ENCODE measurements around the gene IHH.

The IHH gene

DNA sequence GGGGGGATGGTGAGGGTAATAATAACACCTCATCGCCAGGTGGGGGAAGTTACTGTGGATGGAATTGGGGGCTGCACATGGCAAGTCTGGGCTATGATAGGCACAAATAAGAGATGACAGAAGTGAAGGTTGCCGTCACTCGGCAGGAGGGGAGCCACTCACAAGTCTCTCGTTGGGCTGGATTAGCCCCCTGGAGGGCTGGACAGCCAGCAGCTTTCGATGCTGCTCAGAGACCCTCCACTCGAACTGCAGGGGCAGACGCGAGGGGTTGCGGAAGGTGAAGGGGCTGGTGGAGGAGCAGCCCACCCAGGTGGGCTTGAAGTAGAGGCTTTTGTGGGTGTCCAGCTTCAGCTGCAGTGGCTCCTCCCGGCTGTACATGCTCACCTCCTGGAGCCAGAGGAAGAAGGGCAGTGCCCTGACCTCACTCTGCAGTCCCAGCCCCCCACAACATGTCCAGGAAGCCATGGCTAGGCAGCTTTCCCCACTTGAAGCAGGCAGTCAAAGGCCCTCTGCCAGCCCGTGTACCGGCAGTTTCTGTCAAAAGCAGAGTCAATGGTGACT is 37.6 kb downstream of the IHH start:
- Histone ChIP-seq H3K4me3 (no peak overlapping the region), H3K27ac (no peak overlapping the region)

DNA sequence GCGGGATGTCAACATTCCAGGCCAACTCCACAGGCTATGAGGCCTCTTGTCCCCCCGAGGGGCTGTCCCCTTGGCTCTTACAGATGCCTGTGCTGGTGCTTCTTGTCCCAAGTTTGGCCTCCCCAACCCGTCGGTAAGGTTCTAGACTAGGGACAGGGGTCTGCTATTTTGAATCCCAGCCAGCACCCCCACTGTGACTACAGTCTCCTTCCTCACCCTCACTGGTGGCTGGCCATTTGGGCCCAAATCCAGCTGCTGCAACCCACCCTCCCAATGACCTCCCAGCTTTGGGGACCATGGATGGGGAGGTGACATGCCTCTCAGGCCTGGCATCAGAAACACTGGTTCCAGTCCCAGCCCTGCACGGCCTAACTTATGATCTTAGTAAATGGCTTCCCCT is 38.1 kb downstream of the IHH start:
- H3K4me3 ChIP-seq, result no peak overlapping the region

DNA sequence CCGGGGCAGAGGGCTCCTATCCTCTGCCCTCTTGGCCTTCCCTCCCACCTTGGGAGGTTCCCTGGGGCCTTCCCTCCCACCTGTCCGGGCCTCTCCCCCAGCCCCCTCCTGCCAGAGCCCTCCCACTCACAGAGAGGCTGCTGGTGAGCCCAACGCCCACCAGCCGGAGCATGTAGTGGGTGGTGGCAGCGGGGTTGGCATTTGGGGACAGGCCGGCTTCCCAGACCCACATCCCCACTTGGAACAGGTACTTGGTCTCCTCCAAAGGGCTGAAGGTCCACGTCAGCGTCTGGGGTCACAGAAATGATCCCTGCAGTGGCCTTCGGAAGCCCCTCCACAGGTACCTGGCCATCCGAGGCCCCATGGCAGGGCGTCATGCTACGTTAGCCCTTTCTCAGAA is 38.7 kb downstream of the IHH start:
- Histone ChIP-seq H3K27ac (no peak overlapping the region), H3K4me3 (no peak overlapping the region)

More for the DNA sequence above, 38.1 kb downstream of the IHH start:
- no peak overlapping the region for H3K27ac ChIP-seq

- Histone ChIP-seq H3K27ac (no peak overlapping the region), H3K4me3 (no peak overlapping the region)
These were observed 39.1 kb downstream of the IHH start for GRCh38 chr2:219021591-219021990.

- H3K27ac ChIP-seq, result no peak overlapping the region
- no peak overlapping the region for H3K4me3 ChIP-seq
These were observed 39.9 kb downstream of the IHH start for GRCh38 chr2:219020604-219021365.

DNA sequence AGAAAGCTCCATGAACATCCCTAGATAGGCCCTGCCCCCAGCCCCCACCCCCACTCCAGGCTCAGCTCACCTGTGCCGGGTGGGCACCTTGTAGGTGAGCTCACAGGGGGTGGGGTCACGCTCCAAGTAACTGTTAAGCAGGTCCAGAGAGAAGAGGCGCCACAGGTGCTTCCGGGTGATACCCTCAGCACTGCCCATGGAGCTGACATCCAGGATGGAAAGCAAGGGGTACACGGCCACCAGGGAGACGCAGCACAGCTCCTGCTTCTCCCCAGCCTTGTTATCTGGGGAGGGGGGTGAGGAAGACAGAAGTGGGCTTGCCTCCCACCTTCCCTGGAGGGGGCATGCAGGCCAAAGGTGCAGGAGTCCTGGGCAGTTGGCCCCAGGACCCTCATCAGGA is 41.3 kb downstream of the IHH start:
- H3K4me3 ChIP-seq, result no peak overlapping the region

DNA sequence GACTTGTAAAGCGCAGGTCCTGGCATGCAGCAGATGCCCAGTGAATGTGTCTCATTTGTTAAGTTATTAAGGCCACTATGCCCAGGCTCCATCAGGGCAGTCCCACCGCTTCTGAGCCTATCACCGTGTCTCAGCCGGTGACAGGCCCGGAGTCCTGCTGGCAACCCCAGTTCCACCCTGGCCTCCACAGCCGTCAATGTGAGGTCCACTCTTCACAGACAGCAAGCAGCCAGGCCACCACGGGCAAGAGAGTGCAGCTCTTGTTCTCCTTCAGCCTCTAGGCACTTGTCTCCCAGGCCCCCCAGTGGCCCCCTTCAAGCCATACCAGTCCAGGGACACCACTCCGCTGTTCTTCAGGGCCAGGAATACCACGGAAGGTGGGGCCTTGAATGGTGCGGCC is 42.0 kb downstream of the IHH start:
- Histone ChIP-seq H3K4me3 (no peak overlapping the region), H3K27ac (no peak overlapping the region)

More for the DNA sequence above, 41.3 kb downstream of the IHH start:
- no peak overlapping the region for H3K27ac ChIP-seq

DNA sequence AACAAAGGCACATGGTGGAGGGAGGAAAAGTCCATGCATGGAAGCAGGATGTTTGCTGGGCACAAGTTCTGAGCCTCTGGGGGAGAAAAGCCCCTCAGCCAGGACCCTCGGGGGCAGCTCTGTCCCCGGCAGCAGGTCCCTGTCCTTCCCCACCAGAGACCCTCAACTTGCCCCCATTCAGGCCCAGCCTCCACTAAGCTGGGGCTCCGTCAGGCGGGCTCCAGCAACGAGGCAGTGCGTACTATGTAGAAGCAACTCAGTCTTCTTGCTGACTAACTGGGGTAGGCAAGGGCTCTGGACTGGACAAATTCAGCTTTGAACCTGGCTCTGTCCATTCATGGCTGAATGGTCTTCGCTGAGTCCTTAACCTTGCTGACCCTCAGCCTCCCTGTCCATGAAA is 42.4 kb downstream of the IHH start:
- H3K4me3 ChIP-seq, result no peak overlapping the region
- no peak overlapping the region for H3K27ac ChIP-seq

DNA sequence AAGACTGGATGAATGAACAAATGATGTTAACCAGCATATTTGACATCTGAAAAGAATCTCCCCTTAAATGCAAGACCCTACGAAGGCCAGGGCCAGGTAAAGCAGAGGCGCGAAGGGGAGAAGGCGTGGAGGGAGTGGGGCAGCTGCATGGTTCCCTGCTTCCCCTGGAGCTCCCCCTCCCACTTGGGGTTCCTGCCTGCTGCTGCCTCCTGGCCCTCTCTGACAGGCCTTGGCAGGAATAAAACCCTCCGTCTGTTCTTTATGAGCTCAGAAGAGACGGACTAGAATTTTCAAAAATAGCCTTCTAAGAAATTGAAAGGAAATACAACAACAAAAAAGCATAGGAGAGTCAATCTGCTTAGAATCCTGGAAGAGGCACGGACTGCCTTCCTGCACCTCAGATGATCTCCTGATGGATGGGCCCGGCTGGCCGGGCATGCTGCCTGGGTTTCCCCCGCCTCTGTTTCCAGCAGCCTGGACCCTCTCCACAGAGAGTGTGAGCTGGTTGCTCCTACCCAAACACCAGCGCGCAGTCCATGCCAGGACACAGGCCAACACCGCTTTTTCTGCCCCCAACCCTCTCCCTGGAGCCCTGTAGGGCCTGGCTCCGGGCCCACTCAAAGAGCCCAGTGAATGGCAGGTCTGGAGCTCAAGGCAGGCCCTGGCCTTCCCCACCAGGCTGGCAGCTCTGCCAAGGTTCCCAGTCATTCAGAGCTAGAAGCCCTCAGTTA is 43.4 kb downstream of the IHH start:
- Histone ChIP-seq H3K4me3 (no peak overlapping the region), H3K27ac (no peak overlapping the region)

DNA sequence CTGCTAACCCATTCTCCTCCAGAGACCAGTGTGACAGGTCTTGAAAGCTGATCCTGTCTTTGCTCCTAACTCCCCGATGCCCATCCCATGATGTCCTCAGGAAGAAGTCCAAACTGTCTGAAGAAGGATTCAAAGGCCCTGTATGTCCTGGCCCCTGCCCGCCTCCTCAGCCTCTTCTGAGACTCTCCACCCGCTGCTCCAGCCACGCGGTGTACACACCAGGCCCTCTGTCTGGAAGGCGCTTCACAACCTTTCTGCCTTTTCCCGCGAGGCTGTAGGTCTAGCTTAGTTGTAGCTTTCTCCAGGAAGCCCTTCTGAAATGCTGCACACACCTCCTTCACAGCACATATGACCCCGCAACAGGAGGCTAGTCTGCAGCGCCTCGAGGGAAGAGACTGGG is 44.0 kb downstream of the IHH start:
- no peak overlapping the region for H3K27ac ChIP-seq

DNA sequence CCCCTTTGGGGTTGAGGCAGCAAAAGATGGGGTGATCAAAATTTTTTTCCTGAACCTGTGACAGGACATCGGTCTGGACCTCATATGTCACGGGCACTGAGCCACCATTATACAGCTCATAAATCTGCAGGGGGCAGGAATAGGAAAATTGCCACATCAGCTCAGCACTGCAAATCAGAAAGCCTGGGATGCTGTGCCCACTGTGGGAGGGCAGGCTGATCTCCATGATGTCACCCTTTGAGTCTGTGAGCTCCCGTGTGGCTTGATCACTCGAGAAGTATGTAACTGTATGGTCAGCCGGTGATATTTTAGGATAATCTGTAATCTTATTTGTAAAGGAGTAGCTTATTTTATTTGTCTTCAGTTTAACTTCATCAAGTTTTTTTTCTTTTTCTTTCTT is 49.8 kb downstream of the IHH start:
- no peak overlapping the region for H3K27ac ChIP-seq
- no peak overlapping the region for H3K4me3 ChIP-seq

More for the DNA sequence above, 44.0 kb downstream of the IHH start:
- no peak overlapping the region for H3K4me3 ChIP-seq

- no peak overlapping the region for H3K4me3 ChIP-seq
- no peak overlapping the region for H3K27ac ChIP-seq
These were observed 50.5 kb downstream of the IHH start for GRCh38 chr2:219010162-219010756.

GRCh38 chr2:219009294-219009693 is 51.4 kb downstream of the IHH start:
- H3K27ac ChIP-seq, result no peak overlapping the region

More at GRCh38 chr2:219009294-219009693, 51.4 kb downstream of the IHH start:
- H3K4me3 ChIP-seq, result no peak overlapping the region
